ENCODE measurements around the gene CD28. TPM values are rescaled to one million over a fixed set of nuclear protein-coding genes. Genes with fewer than 3 reads are reported as not detected.
A peak's percentile ranks its signal among the peaks of the same experiment; 100 is the strongest.

The CD28 gene
- total RNA-seq, 2 donors from 2014 or later = 0.55 to 1.6 TPM

GRCh38 chr2:203786549-203787351 lies 80.3 kb downstream of the CD28 start:
- peak; percentile 67 for DNase-seq (ENCODE audit: low spot score)
- Histone ChIP-seq H3K4me3 (no peak overlapping the region), H3K4me1 (peaks cover 0 to 15% of the 10 kb centered on the region in 2 donors), H3K9me3 (no peaks in the 10 kb centered on the region), H3K27me3 (no peaks in the 10 kb centered on the region), H3K36me3 (no peaks in the 10 kb centered on the region), H3K27ac (peak overlapping the region; percentile 57 to 70)
- no peak for TF ChIP-seq CTCF (IDR thresholded peaks at IDR 0.05)

- H3K36me3 ChIP-seq = no peaks in the 10 kb centered on the region
- no peak for DNase-seq (ENCODE audit: low spot score)
- peak overlapping the region; percentile 10 to 59 for H3K27ac ChIP-seq
- H3K4me1 ChIP-seq = peaks cover 0 to 15% of the 10 kb centered on the region in 2 donors
- TF ChIP-seq CTCF (IDR thresholded peaks at IDR 0.05) = no peak
- no peak overlapping the region for H3K4me3 ChIP-seq
- H3K27me3 ChIP-seq = no peaks in the 10 kb centered on the region
- H3K9me3 ChIP-seq = no peaks in the 10 kb centered on the region
Observed at GRCh38 chr2:203787979-203788378, 81.5 kb downstream of the CD28 start.

Other genes with a start within 250 kb of the CD28 start
- gene RAPH1, start 171.3 kb upstream of the CD28 start, total RNA-seq = 10 to 100 TPM; 17.4 to 18.7 TPM
- gene CTLA4, start 161.1 kb downstream of the CD28 start, total RNA-seq = under 1 TPM in 1 of 2 donors, not detected in 1; 0.35 TPM
- not detected for gene ICOS, start 230.1 kb downstream of the CD28 start, total RNA-seq